SK-N-SH treated with all-trans-retinoic acid at 6 μM for 48 hours (cell line): Measurements from ENCODE around the gene ZAR1L.

Source experiments
- ATAC-seq: fragments of 200-7000 bp; cut with Tn5 transposase; 3 replicates; pipeline ENCODE4 v1.9.1; 2020; ENCODE audit warnings: mild to moderate bottlenecking, moderate library complexity
- ARNTL ChIP-seq: fragments of 450-650 bp; formaldehyde crosslinking; IDR thresholded peaks from 2 replicates; pipeline ENCODE4 v1.5.0; 2020; ENCODE audit warnings: low read depth, mild to moderate bottlenecking, moderate library complexity, borderline replicate concordance
- CSDC2 ChIP-seq: fragments of 250-450 bp; sonication (Bioruptor Pico); IDR thresholded peaks from 2 replicates; pipeline ENCODE4 v1.5.0; 2020; ENCODE audit warnings: mild to moderate bottlenecking, moderate library complexity
- CSRNP3 ChIP-seq: fragments of 250-450 bp; sonication (Bioruptor Pico); IDR thresholded peaks from 2 replicates; pipeline ENCODE4 v1.5.1; 2021; ENCODE audit warnings: mild to moderate bottlenecking, moderate library complexity
- GLIS3 ChIP-seq: fragments of 250-450 bp; sonication (Bioruptor Pico); IDR thresholded peaks from 2 replicates; pipeline ENCODE4 v1.5.0; 2020; ENCODE audit warnings: mild to moderate bottlenecking, moderate library complexity
- OSR1 ChIP-seq: fragments of 250-450 bp; sonication (Bioruptor Pico); IDR thresholded peaks from 2 replicates; pipeline ENCODE4 v1.8.0; 2022; ENCODE audit warnings: moderate library complexity, mild to moderate bottlenecking, inconsistent platforms
- PATZ1 ChIP-seq: fragments of 250-450 bp; sonication (Bioruptor Pico); IDR thresholded peaks from 2 replicates; pipeline ENCODE4 v1.8.0; 2020; ENCODE audit warnings: mild to moderate bottlenecking, moderate library complexity, borderline replicate concordance
- POU6F1 ChIP-seq: fragments of 250-450 bp; sonication (Bioruptor Pico); IDR thresholded peaks from 2 replicates; pipeline ENCODE4 v1.8.0; 2021; ENCODE audit warnings: low read depth, mild to moderate bottlenecking, moderate library complexity, borderline replicate concordance
- RARB ChIP-seq: fragments of 250-450 bp; sonication (Bioruptor Pico); IDR thresholded peaks from 2 replicates; pipeline ENCODE4 v1.8.0; 2021; ENCODE audit warnings: mild to moderate bottlenecking, moderate library complexity
- SNAI2 ChIP-seq: fragments of 250-450 bp; sonication (Bioruptor Pico); IDR thresholded peaks from 2 replicates; pipeline ENCODE4 v1.5.0; 2020; ENCODE audit warnings: mild to moderate bottlenecking, moderate library complexity
- TOX ChIP-seq: fragments of 250-450 bp; sonication (Bioruptor Pico); IDR thresholded peaks from 2 replicates; pipeline ENCODE4 v1.8.0; 2021; ENCODE audit warnings: mild to moderate bottlenecking, moderate library complexity, borderline replicate concordance
- TSHZ2 ChIP-seq: fragments of 250-450 bp; sonication (Bioruptor Pico); IDR thresholded peaks from 2 replicates; pipeline ENCODE4 v1.5.0; 2020; ENCODE audit warnings: mild to moderate bottlenecking, moderate library complexity
- ZC3H10 ChIP-seq: fragments of 250-450 bp; sonication (Bioruptor Pico); IDR thresholded peaks from 2 replicates; pipeline ENCODE4 v1.5.1; 2021; ENCODE audit warnings: mild to moderate bottlenecking, moderate library complexity
- ZFP3 ChIP-seq: fragments of 250-450 bp; sonication (Bioruptor Pico); IDR thresholded peaks from 2 replicates; pipeline ENCODE4 v1.5.0; 2020; ENCODE audit warnings: mild to moderate bottlenecking, moderate library complexity
- ZFP30 ChIP-seq: fragments of 450-650 bp; formaldehyde crosslinking; IDR thresholded peaks from 2 replicates; pipeline ENCODE4 v1.5.0; 2022; ENCODE audit warnings: mild to moderate bottlenecking, moderate library complexity
- ZNF565 ChIP-seq: fragments of 450-650 bp; formaldehyde crosslinking; conservative IDR thresholded peaks from 2 replicates; pipeline ENCODE4 v1.5.0; 2020; ENCODE audit warnings: low read depth, mild to moderate bottlenecking, moderate library complexity
- ZNF70 ChIP-seq: fragments of 450-650 bp; formaldehyde crosslinking; IDR thresholded peaks from 2 replicates; pipeline ENCODE4 v1.5.0; 2020; ENCODE audit warnings: mild to moderate bottlenecking, moderate library complexity
- ZNF8 ChIP-seq: fragments of 450-650 bp; formaldehyde crosslinking; IDR thresholded peaks from 2 replicates; pipeline ENCODE4 v1.5.0; 2020; ENCODE audit warnings: mild to moderate bottlenecking, moderate library complexity

The ZAR1L gene

GRCh38 chr13:32347651-32348050, 32.5 kb upstream of the ZAR1L start:
- TF ChIP-seq CSRNP3 (CRISPR knock-in tag) = no peak
- no peak for TF ChIP-seq TOX
- no peak for TF ChIP-seq POU6F1 (CRISPR knock-in tag)
- no peak for TF ChIP-seq RARB (CRISPR knock-in tag)
- no peak for TF ChIP-seq ZNF70 (CRISPR knock-in tag)
- TF ChIP-seq OSR1 = no peak
- TF ChIP-seq ARNTL (CRISPR knock-in tag) = no peak
- no peak for TF ChIP-seq ZC3H10 (CRISPR knock-in tag)
- TF ChIP-seq ZFP30 (CRISPR knock-in tag) = no peak
- TF ChIP-seq SNAI2 (CRISPR knock-in tag) = no peak
- TF ChIP-seq ZNF565 = no peak
- no peak for TF ChIP-seq ZFP3 (CRISPR knock-in tag)
- TF ChIP-seq ZNF8 (CRISPR knock-in tag) = no peak
- TF ChIP-seq TSHZ2 (CRISPR knock-in tag) = no peak
- TF ChIP-seq CSDC2 = no peak

GRCh38 chr13:32340914-32341313, 25.8 kb upstream of the ZAR1L start:
- no peak for ATAC-seq
- TF ChIP-seq CSDC2 = no peak
- no peak for TF ChIP-seq POU6F1 (CRISPR knock-in tag)
- no peak for TF ChIP-seq TSHZ2 (CRISPR knock-in tag)
- no peak for TF ChIP-seq SNAI2 (CRISPR knock-in tag)
- TF ChIP-seq PATZ1 = no peak
- no peak for TF ChIP-seq ZNF565
- no peak for TF ChIP-seq RARB (CRISPR knock-in tag)

More at GRCh38 chr13:32347651-32348050, 32.5 kb upstream of the ZAR1L start:
- no peak for ATAC-seq

- TF ChIP-seq OSR1 = no peak
- no peak for TF ChIP-seq RARB (CRISPR knock-in tag)
- no peak for TF ChIP-seq ZFP30 (CRISPR knock-in tag)
- no peak for TF ChIP-seq ZC3H10 (CRISPR knock-in tag)
- TF ChIP-seq GLIS3 (CRISPR knock-in tag) = no peak
- ATAC-seq = no peak
These were observed 19.5 kb upstream of the ZAR1L start for GRCh38 chr13:32334671-32335070.
